IPS-NIHi7 (cell line): Measurements from ENCODE around the gene EIF2A.
"Not testable (repeated sequence)": the region's sequence is repeated elsewhere in the genome, so short reads cannot be mapped to it uniquely, and the experiment has no call there.

Source experiments
- DNase-seq: peaks from one replicate; pipeline ENCODE4 v3.0.0; 2012; ENCODE audit warnings: mixed read lengths; ENCODE audit errors: extremely low spot score

The EIF2A gene

GRCh38 chr3:150546226-150547044 lies at the start of gene EIF2A, which contains the start of gene SERP1:
EIF2A (plus strand) TSS chr3:150546787; CDS start chr3:150546803, 16 bp downstream.
SERP1 (minus strand) TSS chr3:150546496; CDS start chr3:150546135, 361 bp downstream.
- peak; percentile 96 for DNase-seq

GRCh38 chr3:150497956-150498355 lies 48.6 kb upstream of the EIF2A start:
- DNase-seq: no peak

- DNase-seq: not testable (repeated sequence)
These were observed 45.6 kb upstream of the EIF2A start for GRCh38 chr3:150500960-150501359.

GRCh38 chr3:150503402-150504099 lies 43.0 kb upstream of the EIF2A start:
- DNase-seq: peak; percentile 27

- no peak for DNase-seq
These were observed 42.1 kb upstream of the EIF2A start for GRCh38 chr3:150504483-150504882.

- DNase-seq: no peak
These were observed 38.2 kb upstream of the EIF2A start for GRCh38 chr3:150508401-150508800.

GRCh38 chr3:150509780-150510179 lies 36.8 kb upstream of the EIF2A start:
- no peak for DNase-seq

- DNase-seq: no peak
These were observed 35.3 kb upstream of the EIF2A start for GRCh38 chr3:150511122-150511821.

GRCh38 chr3:150515210-150515609 lies 31.4 kb upstream of the EIF2A start:
- no peak for DNase-seq

- no peak for DNase-seq
These were observed 27.6 kb upstream of the EIF2A start for GRCh38 chr3:150519026-150519425.

GRCh38 chr3:150520408-150520807 lies 26.2 kb upstream of the EIF2A start:
- no peak for DNase-seq

- DNase-seq: no peak
These were observed 25.1 kb upstream of the EIF2A start for GRCh38 chr3:150521463-150521862.

GRCh38 chr3:150523538-150523937 lies 23.0 kb upstream of the EIF2A start:
- DNase-seq: no peak

GRCh38 chr3:150527464-150528255 lies 18.9 kb upstream of the EIF2A start:
- DNase-seq: no peak

- no peak for DNase-seq
These were observed 18.2 kb upstream of the EIF2A start for GRCh38 chr3:150528354-150528797.

- DNase-seq: no peak
These were observed 14.8 kb upstream of the EIF2A start for GRCh38 chr3:150531775-150532174.

- no peak for DNase-seq
These were observed 11.4 kb upstream of the EIF2A start for GRCh38 chr3:150535204-150535603.

- DNase-seq: no peak
These were observed 8.0 kb upstream of the EIF2A start for GRCh38 chr3:150538324-150539208.

GRCh38 chr3:150540297-150540696 lies 6.3 kb upstream of the EIF2A start:
- DNase-seq: no peak

- DNase-seq: no peak
These were observed 5.6 kb upstream of the EIF2A start for GRCh38 chr3:150540991-150541390.
